HG03175 (cell line): ENCODE results near the gene CDK14.
"Not testable (repeated sequence)": the region's sequence is repeated elsewhere in the genome, so short reads cannot be mapped to it uniquely, and the experiment has no call there.

Experiments
- ATAC-seq: cut with Tn5 transposase; IDR thresholded peaks from one replicate; pipeline ENCODE4 v1.9.1; 2021; ENCODE audit warnings: mild to moderate bottlenecking, moderate library complexity; ENCODE audit not compliant: unreplicated experiment

CDK14 gene

DNA sequence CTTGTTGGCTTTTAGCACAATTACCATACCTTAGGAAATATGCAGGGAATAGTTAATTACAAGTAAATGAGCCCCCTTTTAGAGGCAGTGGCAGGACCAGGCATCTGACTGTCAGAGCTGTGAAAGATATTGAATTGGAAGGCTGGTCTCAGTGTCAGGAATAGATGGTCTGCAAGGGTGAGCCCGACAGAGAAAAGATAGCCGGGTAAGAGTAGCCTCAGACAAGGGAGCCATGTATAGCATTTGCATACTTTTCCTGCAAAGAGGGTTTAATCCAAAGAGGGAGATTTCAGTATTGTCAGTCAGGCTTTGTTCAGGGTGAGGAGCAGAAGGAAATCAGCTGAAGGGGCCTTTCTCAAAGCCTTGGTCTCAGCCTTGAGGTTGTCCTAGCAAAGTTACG lies 539.2 kb downstream of the CDK14 start:
- no peak for ATAC-seq

DNA sequence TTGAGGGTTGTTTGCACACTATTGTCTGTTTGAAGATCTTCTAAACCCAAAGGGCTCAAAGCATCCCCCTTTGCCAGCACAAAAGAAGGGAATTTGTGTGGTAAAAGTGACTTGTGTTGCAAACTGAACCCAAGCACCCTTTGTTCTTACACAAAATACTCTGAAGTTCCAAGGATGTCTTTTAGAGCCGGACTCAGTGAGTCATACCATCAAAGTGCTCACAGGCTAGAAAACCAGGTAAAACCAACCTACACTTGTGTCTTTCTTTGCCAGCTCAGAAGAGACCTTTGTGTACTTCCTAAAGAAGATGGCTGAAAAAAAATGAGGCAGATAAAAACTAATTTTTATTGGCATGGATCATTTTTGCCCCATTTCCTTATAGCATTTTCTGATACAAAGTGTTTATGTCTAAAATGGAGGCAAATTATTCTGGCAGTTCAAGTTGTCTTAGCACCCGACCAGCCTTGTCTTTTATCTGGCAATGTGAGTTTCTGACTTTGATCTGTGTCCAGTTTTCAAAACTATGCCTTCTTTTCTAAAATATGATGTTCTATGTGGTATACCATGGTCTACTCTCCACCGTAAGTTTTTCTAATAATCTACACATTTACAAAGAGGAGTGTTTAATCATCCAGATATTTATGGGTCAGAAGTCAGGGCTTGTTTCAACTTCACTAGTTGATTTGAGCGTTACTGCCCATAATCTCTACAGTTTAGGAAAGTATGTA lies 539.7 kb downstream of the CDK14 start:
- no peak for ATAC-seq

GRCh38 chr7:91137153-91137787 lies 541.1 kb downstream of the CDK14 start:
- ATAC-seq = peak; percentile 61

GRCh38 chr7:91137788-91138368 lies 541.8 kb downstream of the CDK14 start:
- ATAC-seq = peak; percentile 21

DNA sequence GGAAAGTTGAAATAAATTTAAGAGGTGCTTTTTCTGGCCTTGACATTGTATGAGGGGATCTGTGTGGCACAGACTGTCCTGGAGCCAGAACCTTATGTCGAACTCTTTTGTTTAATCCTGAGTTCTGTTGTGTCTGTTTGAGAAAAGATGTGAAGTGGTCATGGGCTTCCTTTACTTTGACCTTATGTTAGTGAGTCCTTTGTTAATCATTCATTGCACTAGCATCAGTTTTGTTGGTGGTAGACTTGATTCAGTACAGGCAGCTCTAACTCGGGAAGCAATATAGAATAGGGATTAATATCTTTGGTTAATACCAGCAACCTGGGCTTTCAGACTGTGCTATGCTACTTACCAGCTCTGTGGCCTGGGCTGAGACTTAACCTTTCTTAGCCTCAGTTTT lies 544.2 kb downstream of the CDK14 start:
- ATAC-seq = no peak

GRCh38 chr7:91140982-91141381 lies 544.9 kb downstream of the CDK14 start:
- no peak for ATAC-seq

DNA sequence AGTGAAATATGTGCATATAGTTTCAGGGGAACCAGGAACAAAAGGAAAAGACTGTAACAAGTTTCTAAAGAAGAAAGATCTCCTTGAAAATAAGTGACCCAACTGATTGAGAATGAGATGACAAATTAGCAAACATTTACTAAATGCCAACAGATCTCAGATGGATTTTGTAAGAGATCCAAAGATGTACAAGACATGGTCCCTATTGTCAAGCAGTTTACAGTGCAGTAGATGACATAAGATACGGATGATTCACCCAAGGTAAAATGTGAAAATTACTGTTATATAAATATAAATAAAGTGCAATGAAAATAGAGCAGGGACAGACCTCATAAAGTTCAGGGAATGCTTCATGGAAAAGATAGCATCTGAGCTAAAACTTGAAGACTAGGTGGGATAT lies 546.6 kb downstream of the CDK14 start:
- no peak for ATAC-seq

GRCh38 chr7:91149341-91150246 lies 553.5 kb downstream of the CDK14 start:
- ATAC-seq = no peak

GRCh38 chr7:91151916-91152315 lies 555.8 kb downstream of the CDK14 start:
- no peak for ATAC-seq

- no peak for ATAC-seq
Observed at GRCh38 chr7:91156316-91157185, 560.4 kb downstream of the CDK14 start.

GRCh38 chr7:91157579-91158320 lies 561.6 kb downstream of the CDK14 start:
- ATAC-seq = no peak

GRCh38 chr7:91162436-91162835 lies 566.3 kb downstream of the CDK14 start:
- no peak for ATAC-seq

DNA sequence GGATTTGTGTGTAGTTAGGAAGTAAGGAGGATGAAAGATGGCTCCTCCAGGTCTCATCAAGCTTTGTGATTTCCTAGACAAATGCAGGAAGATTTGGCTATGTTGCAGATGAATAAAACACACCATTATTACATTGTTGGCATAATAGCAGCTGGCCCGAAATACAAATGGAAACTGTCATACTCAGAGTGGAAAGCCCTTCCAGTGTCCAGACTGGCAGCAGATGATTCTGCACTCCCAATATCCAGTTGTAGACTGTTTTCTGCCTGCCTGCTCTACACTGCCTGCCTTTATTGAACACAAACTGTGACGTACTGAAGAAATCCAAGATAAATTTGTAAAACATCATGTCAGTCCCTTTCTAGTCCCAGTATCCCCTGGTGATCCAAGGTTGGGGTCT lies 568.4 kb downstream of the CDK14 start:
- ATAC-seq = no peak

GRCh38 chr7:91165006-91165845 lies 569.1 kb downstream of the CDK14 start:
- ATAC-seq = peak; percentile 89

GRCh38 chr7:91165846-91166230 lies 569.7 kb downstream of the CDK14 start:
- ATAC-seq = peak; percentile 54

- no peak for ATAC-seq
Observed at GRCh38 chr7:91168871-91169829, 573.0 kb downstream of the CDK14 start.

DNA sequence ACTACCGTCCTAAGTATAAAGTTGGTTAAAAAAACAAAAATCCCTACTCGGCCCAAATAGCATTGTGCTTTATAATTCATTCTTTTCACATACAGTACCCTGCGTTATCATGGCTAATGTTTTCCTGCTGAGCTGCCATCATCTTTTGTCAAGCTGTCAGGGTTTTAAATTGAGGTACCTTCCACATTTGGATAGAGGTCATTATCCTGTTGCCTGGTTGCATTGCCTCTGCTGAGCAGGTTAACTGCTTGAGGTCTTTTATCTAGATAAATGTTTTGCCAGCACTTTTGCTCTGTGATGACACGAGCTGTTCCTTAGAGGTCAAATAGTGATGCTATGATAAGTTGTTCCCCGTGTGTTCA lies 573.7 kb downstream of the CDK14 start:
- no peak for ATAC-seq

DNA sequence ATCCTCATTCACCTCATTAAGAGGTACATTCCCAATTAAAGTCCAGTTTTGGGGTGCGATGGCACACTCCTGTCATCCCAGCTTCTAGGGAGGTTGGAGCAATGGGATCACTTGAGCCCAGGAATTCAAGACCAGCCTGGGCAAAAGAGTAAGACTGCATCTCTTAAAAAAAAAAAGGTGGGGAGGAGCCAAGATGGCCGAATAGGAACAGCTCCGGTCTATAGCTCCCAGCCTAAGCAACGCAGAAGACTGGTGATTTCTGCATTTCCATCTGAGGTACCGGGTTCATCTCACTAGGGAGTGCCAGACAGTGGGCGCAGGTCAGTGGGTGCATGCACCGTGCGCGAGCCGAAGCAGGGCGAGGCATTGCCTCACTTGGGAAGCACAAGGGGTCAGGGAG lies 577.1 kb downstream of the CDK14 start:
- not testable (repeated sequence) for ATAC-seq
